ENCODE data around the gene SPEN.
"Not testable (repeated sequence)": the region's sequence is repeated elsewhere in the genome, so short reads cannot be mapped to it uniquely, and the experiment has no call there.

Gene SPEN

GRCh38 chr1:15908597-15908996 lies 61.1 kb downstream of the SPEN start:
- H3K27ac ChIP-seq (ENCODE audit: insufficient read depth in 1 of 2, low read depth in 1 of 2, low read length in 2 of 2, poor library complexity in 1 of 2, severe bottlenecking in 2 of 2): no peak overlapping the region
- H3K9me3 ChIP-seq (ENCODE audit: control extremely low read depth in 1 of 5, control insufficient read depth in 4 of 5, insufficient read depth in 2 of 5, low read depth in 1 of 5, low read length in 4 of 5): no peaks in the 10 kb centered on the region
- DNase-seq: no peak
- peaks cover 13 to 43% (median 28%) of the 10 kb centered on the region in 4 experiments for H3K36me3 ChIP-seq (ENCODE audit: control insufficient read depth in 4 of 4, insufficient read depth in 4 of 4, low read length in 3 of 4)
- WGBS (ENCODE audit: insufficient coverage): 100% methylated on average over 1 of the region's 4 CpGs
- ChIA-PET POLR2A (no interaction called here), CTCF (no interaction called here)
- H3K27me3 ChIP-seq (replicated peaks in 2 of 5; ENCODE audit: control insufficient read depth in 4 of 5, insufficient read depth in 5 of 5, low read length in 4 of 5): no peaks in the 10 kb centered on the region
- no peak overlapping the region for H3K4me3 ChIP-seq (ENCODE audit: control insufficient read depth in 1 of 7, extremely low read depth in 1 of 7, insufficient read depth in 4 of 7, low read depth in 2 of 7, low read length in 6 of 7)
- no peaks in the 10 kb centered on the region for H3K4me1 ChIP-seq (ENCODE audit: control extremely low read depth in 1 of 4, control insufficient read depth in 4 of 4, insufficient read depth in 4 of 4, low read length in 3 of 4)

- WGBS (ENCODE audit: insufficient coverage): 100% methylated on average over 1 of the region's 1 CpG
- ChIA-PET CTCF (interaction anchor here (1.3 kb wide), 1 partner anchor 95 kb away, joined by 4 read pairs; no protein-coding TSS in a partner anchor), POLR2A (no interaction called here)
- Histone ChIP-seq H3K36me3 (ENCODE audit: control insufficient read depth in 4 of 4, insufficient read depth in 4 of 4, low read length in 3 of 4) (peaks cover 13 to 54% (median 36%) of the 10 kb centered on the region in 4 experiments), H3K27me3 (replicated peaks in 2 of 5; ENCODE audit: control insufficient read depth in 4 of 5, insufficient read depth in 5 of 5, low read length in 4 of 5) (no peaks in the 10 kb centered on the region), H3K27ac (ENCODE audit: insufficient read depth in 1 of 2, low read depth in 1 of 2, low read length in 2 of 2, poor library complexity in 1 of 2, severe bottlenecking in 2 of 2) (no peak overlapping the region), H3K4me1 (ENCODE audit: control extremely low read depth in 1 of 4, control insufficient read depth in 4 of 4, insufficient read depth in 4 of 4, low read length in 3 of 4) (peaks cover 0 to 8% (median 1%) of the 10 kb centered on the region in 4 experiments), H3K4me3 (ENCODE audit: control insufficient read depth in 1 of 7, extremely low read depth in 1 of 7, insufficient read depth in 4 of 7, low read depth in 2 of 7, low read length in 6 of 7) (no peak overlapping the region), H3K9me3 (ENCODE audit: control extremely low read depth in 1 of 5, control insufficient read depth in 4 of 5, insufficient read depth in 2 of 5, low read depth in 1 of 5, low read length in 4 of 5) (peaks cover 0 to 4% (median 0%) of the 10 kb centered on the region in 5 experiments)
- DNase-seq: no peak
Measured at GRCh38 chr1:15911141-15911540, 63.6 kb downstream of the SPEN start.

GRCh38 chr1:15911927-15912326 lies 64.4 kb downstream of the SPEN start:
- Histone ChIP-seq H3K9me3 (ENCODE audit: control extremely low read depth in 1 of 5, control insufficient read depth in 4 of 5, insufficient read depth in 2 of 5, low read depth in 1 of 5, low read length in 4 of 5) (peaks cover 0 to 4% (median 0%) of the 10 kb centered on the region in 5 experiments), H3K36me3 (ENCODE audit: control insufficient read depth in 4 of 4, insufficient read depth in 4 of 4, low read length in 3 of 4) (peaks cover 13 to 62% (median 39%) of the 10 kb centered on the region in 4 experiments), H3K4me3 (ENCODE audit: control insufficient read depth in 1 of 7, extremely low read depth in 1 of 7, insufficient read depth in 4 of 7, low read depth in 2 of 7, low read length in 6 of 7) (no peak overlapping the region), H3K4me1 (ENCODE audit: control extremely low read depth in 1 of 4, control insufficient read depth in 4 of 4, insufficient read depth in 4 of 4, low read length in 3 of 4) (peaks cover 0 to 12% (median 1%) of the 10 kb centered on the region in 4 experiments), H3K27me3 (replicated peaks in 2 of 5; ENCODE audit: control insufficient read depth in 4 of 5, insufficient read depth in 5 of 5, low read length in 4 of 5) (no peaks in the 10 kb centered on the region), H3K27ac (ENCODE audit: insufficient read depth in 1 of 2, low read depth in 1 of 2, low read length in 2 of 2, poor library complexity in 1 of 2, severe bottlenecking in 2 of 2) (no peak overlapping the region)
- no peak for DNase-seq
- WGBS (ENCODE audit: insufficient coverage): 100% methylated on average over 2 of the region's 2 CpGs
- ChIA-PET POLR2A (no interaction called here), CTCF (interaction anchor here (0.8 to 1.7 kb wide), 3 partner anchors 17 to 31 kb away, joined by 3 read pairs; no protein-coding TSS in a partner anchor)

GRCh38 chr1:15913607-15914006 lies 66.1 kb downstream of the SPEN start:
- WGBS (ENCODE audit: insufficient coverage): 100% methylated on average over 1 of the region's 3 CpGs
- H3K36me3 ChIP-seq (ENCODE audit: control insufficient read depth in 4 of 4, insufficient read depth in 4 of 4, low read length in 3 of 4): peaks cover 18 to 75% (median 45%) of the 10 kb centered on the region in 4 experiments
- ChIA-PET CTCF (interaction anchor here (0.6 to 2.5 kb wide), 4 partner anchors 11 to 99 kb away, joined by 3 to 6 read pairs (median 3); no protein-coding TSS in a partner anchor), POLR2A (interaction anchor here (0.6 kb wide), 1 partner anchor 231 kb away, joined by 3 read pairs; no protein-coding TSS in a partner anchor)
- DNase-seq; H3K27me3 ChIP-seq (replicated peaks in 2 of 5; ENCODE audit: control insufficient read depth in 4 of 5, insufficient read depth in 5 of 5, low read length in 4 of 5); H3K27ac ChIP-seq (ENCODE audit: insufficient read depth in 1 of 2, low read depth in 1 of 2, low read length in 2 of 2, poor library complexity in 1 of 2, severe bottlenecking in 2 of 2); H3K9me3 ChIP-seq (ENCODE audit: control extremely low read depth in 1 of 5, control insufficient read depth in 4 of 5, insufficient read depth in 2 of 5, low read depth in 1 of 5, low read length in 4 of 5); H3K4me3 ChIP-seq (ENCODE audit: control insufficient read depth in 1 of 7, extremely low read depth in 1 of 7, insufficient read depth in 4 of 7, low read depth in 2 of 7, low read length in 6 of 7): not testable (repeated sequence)
- H3K4me1 ChIP-seq (ENCODE audit: control extremely low read depth in 1 of 4, control insufficient read depth in 4 of 4, insufficient read depth in 4 of 4, low read length in 3 of 4): peaks cover 0 to 12% (median 1%) of the 10 kb centered on the region in 4 experiments

GRCh38 chr1:15915991-15916390 lies 68.5 kb downstream of the SPEN start:
- peak overlapping the region; percentile 43 to 80 for H3K27ac ChIP-seq (ENCODE audit: insufficient read depth in 1 of 2, low read depth in 1 of 2, low read length in 2 of 2, poor library complexity in 1 of 2, severe bottlenecking in 2 of 2)
- peak overlapping the region in 4 of 7 experiments; percentile 17 to 73 (median 48) for H3K4me3 ChIP-seq (ENCODE audit: control insufficient read depth in 1 of 7, extremely low read depth in 1 of 7, insufficient read depth in 4 of 7, low read depth in 2 of 7, low read length in 6 of 7)
- ChIA-PET POLR2A (no interaction called here), CTCF (interaction anchor here (2.2 kb wide), 1 partner anchor 100 kb away, joined by 7 read pairs; no protein-coding TSS in a partner anchor)
- H3K27me3 ChIP-seq (replicated peaks in 2 of 5; ENCODE audit: control insufficient read depth in 4 of 5, insufficient read depth in 5 of 5, low read length in 4 of 5): no peaks in the 10 kb centered on the region
- peaks cover 21 to 82% (median 43%) of the 10 kb centered on the region in 4 experiments for H3K36me3 ChIP-seq (ENCODE audit: control insufficient read depth in 4 of 4, insufficient read depth in 4 of 4, low read length in 3 of 4)
- H3K4me1 ChIP-seq (ENCODE audit: control extremely low read depth in 1 of 4, control insufficient read depth in 4 of 4, insufficient read depth in 4 of 4, low read length in 3 of 4): peaks cover 0 to 12% (median 1%) of the 10 kb centered on the region in 4 experiments
- DNase-seq: peak; percentile 34 to 77 (median 73)
- no CpG with 5 or more reads among the region's 4 CpGs for WGBS (ENCODE audit: insufficient coverage)
- peaks cover 0 to 4% (median 0%) of the 10 kb centered on the region in 5 experiments for H3K9me3 ChIP-seq (ENCODE audit: control extremely low read depth in 1 of 5, control insufficient read depth in 4 of 5, insufficient read depth in 2 of 5, low read depth in 1 of 5, low read length in 4 of 5)

GRCh38 chr1:15916417-15916816 lies 68.9 kb downstream of the SPEN start:
- peak overlapping the region; percentile 43 to 80 for H3K27ac ChIP-seq (ENCODE audit: insufficient read depth in 1 of 2, low read depth in 1 of 2, low read length in 2 of 2, poor library complexity in 1 of 2, severe bottlenecking in 2 of 2)
- no peaks in the 10 kb centered on the region for H3K27me3 ChIP-seq (replicated peaks in 2 of 5; ENCODE audit: control insufficient read depth in 4 of 5, insufficient read depth in 5 of 5, low read length in 4 of 5)
- POLR2A ChIA-PET: interaction anchor here (0.6 kb wide), 1 partner anchor 180 kb away, joined by 3 read pairs; no protein-coding TSS in a partner anchor
- WGBS (ENCODE audit: insufficient coverage): no CpG with 5 or more reads among the region's 4 CpGs
- peak in 2 of 3 donors; percentile 36 to 47 for DNase-seq
- peaks cover 0 to 4% (median 0%) of the 10 kb centered on the region in 5 experiments for H3K9me3 ChIP-seq (ENCODE audit: control extremely low read depth in 1 of 5, control insufficient read depth in 4 of 5, insufficient read depth in 2 of 5, low read depth in 1 of 5, low read length in 4 of 5)
- peaks cover 21 to 82% (median 41%) of the 10 kb centered on the region in 4 experiments for H3K36me3 ChIP-seq (ENCODE audit: control insufficient read depth in 4 of 4, insufficient read depth in 4 of 4, low read length in 3 of 4)
- H3K4me3 ChIP-seq (ENCODE audit: control insufficient read depth in 1 of 7, extremely low read depth in 1 of 7, insufficient read depth in 4 of 7, low read depth in 2 of 7, low read length in 6 of 7): peak overlapping the region in 3 of 7 experiments; percentile 42 to 73 (median 55)
- H3K4me1 ChIP-seq (ENCODE audit: control extremely low read depth in 1 of 4, control insufficient read depth in 4 of 4, insufficient read depth in 4 of 4, low read length in 3 of 4): peaks cover 0 to 12% (median 1%) of the 10 kb centered on the region in 4 experiments
- CTCF ChIA-PET: interaction anchor here (2.2 kb wide), 1 partner anchor 101 kb away, joined by 7 read pairs; no protein-coding TSS in a partner anchor

GRCh38 chr1:15916916-15917315 lies 69.4 kb downstream of the SPEN start:
- H3K9me3 ChIP-seq (ENCODE audit: control extremely low read depth in 1 of 5, control insufficient read depth in 4 of 5, insufficient read depth in 2 of 5, low read depth in 1 of 5, low read length in 4 of 5): peaks cover 0 to 4% (median 0%) of the 10 kb centered on the region in 5 experiments
- H3K27me3 ChIP-seq (replicated peaks in 2 of 5; ENCODE audit: control insufficient read depth in 4 of 5, insufficient read depth in 5 of 5, low read length in 4 of 5): no peaks in the 10 kb centered on the region
- POLR2A ChIA-PET: interaction anchor here (0.6 kb wide), 1 partner anchor 180 kb away, joined by 3 read pairs; no protein-coding TSS in a partner anchor
- no peak for DNase-seq
- 100% methylated on average over 4 of the region's 7 CpGs for WGBS (ENCODE audit: insufficient coverage)
- peaks cover 19 to 82% (median 41%) of the 10 kb centered on the region in 4 experiments for H3K36me3 ChIP-seq (ENCODE audit: control insufficient read depth in 4 of 4, insufficient read depth in 4 of 4, low read length in 3 of 4)
- CTCF ChIA-PET: interaction anchor here (2.2 kb wide), 1 partner anchor 101 kb away, joined by 7 read pairs; no protein-coding TSS in a partner anchor
- no peak overlapping the region for H3K4me3 ChIP-seq (ENCODE audit: control insufficient read depth in 1 of 7, extremely low read depth in 1 of 7, insufficient read depth in 4 of 7, low read depth in 2 of 7, low read length in 6 of 7)
- peaks cover 0 to 12% (median 1%) of the 10 kb centered on the region in 4 experiments for H3K4me1 ChIP-seq (ENCODE audit: control extremely low read depth in 1 of 4, control insufficient read depth in 4 of 4, insufficient read depth in 4 of 4, low read length in 3 of 4)
- no peak overlapping the region for H3K27ac ChIP-seq (ENCODE audit: insufficient read depth in 1 of 2, low read depth in 1 of 2, low read length in 2 of 2, poor library complexity in 1 of 2, severe bottlenecking in 2 of 2)
